NCI-H510A treated with DMSO at 0.1 percent for 48 hours (cell line): Measurements from ENCODE around the gene HELT.

Source experiments
- DNase-seq: peaks from one replicate; lab custom pipeline; 2025; lab: John Stamatoyannopoulos, UW

The HELT gene

GRCh38 chr4:185003596-185004351 lies 14.5 kb upstream of the HELT start:
- no peak for DNase-seq

GRCh38 chr4:185004562-185005218 lies 13.6 kb upstream of the HELT start:
- DNase-seq, result peak; percentile 76

GRCh38 chr4:185005219-185005819 lies 13.0 kb upstream of the HELT start:
- DNase-seq, result peak; percentile 76

- DNase-seq, result no peak
These were observed 6.9 kb upstream of the HELT start for GRCh38 chr4:185011408-185011807.

DNA sequence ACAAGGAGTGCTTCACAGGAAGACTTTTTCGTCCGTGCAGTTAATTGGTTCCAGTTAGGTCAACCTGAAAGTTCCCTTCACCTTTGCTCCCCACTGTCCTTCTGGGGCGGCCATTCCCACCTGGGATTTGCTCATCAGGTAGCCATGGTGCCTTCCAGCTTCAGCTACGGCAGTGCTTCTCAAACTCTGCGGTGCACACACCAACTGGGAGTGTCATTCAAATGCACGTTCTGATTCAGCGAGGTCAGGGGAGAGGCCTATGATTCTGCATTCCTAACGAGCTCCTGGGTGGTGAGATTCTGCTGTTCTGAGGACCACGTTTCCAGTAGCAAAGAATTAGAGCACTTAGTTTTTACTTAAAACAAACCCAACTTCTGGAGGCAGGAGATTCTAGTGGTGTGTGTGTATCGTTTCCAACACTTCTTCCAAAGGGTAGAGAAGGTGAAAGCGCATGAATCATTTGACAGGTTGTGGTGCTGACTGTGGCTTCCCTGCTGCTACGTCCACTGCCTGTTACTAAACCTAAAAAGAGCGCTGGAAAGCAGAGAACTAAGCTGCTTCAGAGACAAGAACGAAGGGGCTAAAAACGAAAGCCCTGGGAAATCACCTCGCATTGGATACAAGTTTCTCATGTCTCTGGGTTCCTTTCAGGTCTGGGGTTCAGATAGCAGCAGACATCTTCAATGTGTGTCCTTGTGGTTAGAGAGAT lies 4.7 kb upstream of the HELT start:
- no peak for DNase-seq

GRCh38 chr4:185015108-185015507 lies 3.2 kb upstream of the HELT start:
- no peak for DNase-seq

- no peak for DNase-seq
These were observed 2.0 kb upstream of the HELT start for GRCh38 chr4:185016101-185016940.

DNA sequence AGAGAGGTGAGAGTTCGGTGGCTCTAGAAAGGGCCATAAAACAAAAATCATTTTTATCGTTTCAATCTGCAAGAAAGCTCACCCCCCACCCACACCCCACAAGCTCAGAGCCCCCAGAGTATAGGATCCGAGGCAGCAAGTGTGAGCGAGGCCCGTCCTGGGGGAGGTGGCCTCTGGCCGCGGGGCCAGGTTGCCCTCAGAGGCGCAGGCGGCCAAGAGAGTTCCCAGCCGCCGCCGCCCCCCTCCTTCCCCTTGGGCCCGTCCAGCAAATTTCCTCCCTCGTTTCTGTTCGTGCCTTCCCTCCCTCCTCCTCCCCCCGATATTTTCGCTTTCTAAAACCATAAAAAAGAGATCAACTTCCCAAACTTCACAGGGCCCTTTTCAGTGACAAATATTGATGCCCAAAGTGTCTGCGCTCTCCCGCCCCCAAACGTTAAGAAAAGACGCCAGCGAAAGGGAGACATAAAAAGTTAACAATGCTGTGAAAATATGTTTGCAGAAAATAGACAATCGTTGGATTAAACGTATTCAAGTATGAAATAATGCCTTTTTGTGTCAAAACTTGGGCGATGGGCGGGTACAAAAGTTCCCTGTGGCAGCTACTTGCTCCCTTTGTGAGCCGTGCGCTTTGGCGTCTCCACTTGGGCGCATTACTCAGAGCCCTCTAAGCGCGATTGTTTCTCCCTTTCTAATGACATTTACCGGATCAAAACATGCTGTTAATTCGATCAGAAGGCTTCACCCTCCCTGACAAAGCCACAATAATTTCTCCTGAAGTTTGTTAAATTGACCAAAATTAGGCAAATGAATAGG lies 1.1 kb upstream of the HELT start:
- DNase-seq, result no peak

- no peak for DNase-seq
These were observed 655 bp downstream of the HELT start for GRCh38 chr4:185018834-185019455.

GRCh38 chr4:185019456-185020292 lies 1.4 kb downstream of the HELT start:
- DNase-seq, result no peak

DNA sequence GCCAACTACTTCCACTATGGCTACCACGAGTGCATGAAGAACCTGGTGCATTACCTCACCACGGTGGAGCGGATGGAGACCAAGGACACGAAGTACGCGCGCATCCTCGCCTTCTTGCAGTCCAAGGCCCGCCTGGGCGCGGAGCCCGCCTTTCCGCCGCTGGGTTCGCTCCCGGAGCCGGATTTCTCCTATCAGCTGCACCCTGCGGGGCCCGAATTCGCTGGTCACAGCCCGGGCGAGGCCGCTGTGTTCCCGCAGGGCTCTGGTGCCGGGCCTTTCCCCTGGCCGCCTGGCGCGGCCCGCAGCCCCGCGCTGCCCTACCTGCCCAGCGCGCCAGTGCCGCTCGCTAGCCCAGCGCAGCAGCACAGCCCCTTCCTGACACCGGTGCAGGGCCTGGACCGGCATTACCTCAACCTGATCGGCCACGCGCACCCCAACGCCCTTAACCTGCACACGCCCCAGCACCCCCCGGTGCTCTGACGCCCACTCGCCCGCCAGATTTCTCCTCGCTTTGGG lies 2.1 kb downstream of the HELT start:
- no peak for DNase-seq

GRCh38 chr4:185020863-185021761 lies 2.8 kb downstream of the HELT start:
- DNase-seq, result no peak

DNA sequence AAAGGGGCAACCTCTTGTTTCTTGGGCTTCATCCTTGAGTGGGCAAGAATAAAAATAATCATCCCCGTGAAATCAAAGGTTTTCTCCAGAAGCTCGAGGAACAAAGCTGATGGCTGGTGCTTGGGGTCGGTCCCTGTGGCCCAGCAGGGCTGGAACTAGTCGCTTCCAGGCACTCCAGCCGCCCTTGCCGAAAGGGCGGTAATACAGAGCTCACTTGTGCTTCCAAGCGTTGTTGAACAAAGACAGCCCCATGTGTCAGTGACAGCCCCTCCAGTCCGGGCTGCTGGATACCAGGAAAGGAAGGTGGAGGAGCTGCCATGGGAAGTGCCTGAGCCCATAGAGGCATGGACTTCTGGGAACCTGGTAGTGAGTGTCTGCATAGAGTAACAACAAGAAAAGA lies 5.2 kb downstream of the HELT start:
- no peak for DNase-seq

DNA sequence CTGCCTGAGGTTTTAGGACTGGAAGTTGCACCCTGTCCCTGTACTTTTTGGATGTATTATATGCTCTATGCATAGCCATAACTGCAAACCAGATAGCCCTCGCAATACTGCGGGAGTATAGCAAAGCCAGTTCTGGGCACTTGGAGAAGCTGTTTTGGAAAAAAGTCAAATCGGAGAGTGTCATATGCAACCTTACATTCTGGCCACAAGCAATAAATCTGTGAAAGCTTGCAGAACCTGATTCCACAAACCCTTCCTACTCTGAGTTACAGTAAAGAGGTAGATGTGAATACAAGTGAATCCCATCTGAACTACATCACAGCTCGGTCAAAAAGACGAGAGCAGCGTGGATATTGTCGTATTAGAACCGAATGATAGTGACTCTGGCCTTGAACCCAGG lies 10.3 kb downstream of the HELT start:
- no peak for DNase-seq

DNA sequence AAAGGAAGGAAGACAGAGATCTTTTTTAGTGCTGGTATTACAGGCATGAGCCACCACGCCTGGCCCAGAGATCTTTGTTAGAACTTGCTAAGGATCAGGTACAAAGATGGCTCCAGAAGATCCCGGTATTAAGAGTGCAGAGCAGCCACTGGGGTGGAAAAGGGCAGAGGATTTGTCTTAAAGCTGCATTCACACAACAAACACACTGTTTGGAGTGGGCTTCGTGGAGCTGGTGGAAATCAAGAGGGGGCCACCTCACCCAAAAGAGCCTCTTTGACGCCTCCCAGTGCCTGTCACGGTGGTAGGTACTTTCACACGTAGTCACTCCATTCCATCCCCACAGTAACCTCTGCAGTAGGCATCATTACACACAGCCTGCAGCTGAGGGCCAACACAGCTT lies 13.3 kb downstream of the HELT start:
- DNase-seq, result no peak

DNA sequence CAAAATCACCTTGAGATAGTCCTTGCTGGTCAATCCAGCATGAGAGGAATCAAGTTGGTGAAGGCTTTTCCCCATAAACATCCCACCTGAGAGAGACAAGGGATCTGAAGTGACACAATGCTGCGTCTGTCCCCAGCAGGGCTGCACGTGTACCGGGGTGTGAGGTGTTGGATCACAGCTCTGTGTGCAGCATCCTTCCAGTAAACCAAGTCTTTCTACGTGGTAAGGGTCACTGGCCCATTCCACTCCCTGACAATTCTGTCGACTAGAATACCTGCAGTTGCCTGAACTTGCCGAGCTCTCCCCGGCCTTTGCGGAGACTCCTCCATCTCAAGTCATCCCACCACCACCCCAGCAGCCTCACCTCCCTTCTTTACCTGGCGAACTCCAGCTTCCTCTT lies 14.8 kb downstream of the HELT start:
- DNase-seq, result no peak

DNA sequence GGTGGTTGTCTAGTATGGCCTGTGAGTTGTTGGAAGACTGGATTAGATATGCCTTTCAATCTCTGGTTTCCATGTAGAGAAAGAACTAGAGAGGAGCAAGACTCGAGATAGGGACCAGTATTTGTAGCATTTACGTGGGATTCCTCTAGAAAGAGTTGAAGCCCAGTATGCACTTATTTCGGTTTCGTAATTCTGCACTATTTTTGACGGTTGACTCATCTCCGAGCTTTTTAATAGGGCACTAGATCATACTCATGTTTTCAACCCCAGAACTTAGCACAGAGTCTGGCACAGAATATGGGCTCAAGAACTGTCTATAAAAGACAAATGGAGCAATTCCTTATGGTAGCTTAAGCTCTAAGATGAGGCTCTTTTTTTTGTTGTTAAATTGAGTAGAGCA lies 15.7 kb downstream of the HELT start:
- no peak for DNase-seq

DNA sequence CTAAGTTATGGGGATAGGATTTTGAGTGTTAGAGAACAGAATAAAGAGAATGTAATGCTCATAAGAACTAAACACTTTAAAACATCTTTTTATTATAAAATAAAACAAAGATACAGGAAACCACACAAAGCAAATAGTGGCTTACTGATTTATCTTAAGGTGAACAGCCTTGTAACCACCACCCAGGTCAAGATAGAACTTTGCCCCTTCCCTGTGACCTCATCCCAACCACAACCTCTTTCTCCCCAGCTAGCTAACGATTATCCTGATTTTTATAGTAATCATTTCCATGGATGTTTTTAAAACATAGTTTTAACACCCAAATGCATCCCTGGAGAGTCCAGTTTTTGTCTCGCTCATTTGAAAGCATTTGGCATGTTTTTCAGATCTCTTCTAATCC lies 17.0 kb downstream of the HELT start:
- DNase-seq, result no peak
